IMR-90 (cell line): ENCODE data around the gene PGPEP1. TPM values are rescaled to one million over a fixed set of nuclear protein-coding genes. Genes with fewer than 3 reads are reported as not detected.

Source experiments
- ATAC-seq: fragments of 200-7000 bp; cut with Tn5 transposase; 2 replicates; pipeline ENCODE4 v1.9.1; 2020; ENCODE audit warnings: low read depth, mild to moderate bottlenecking, moderate library complexity
- BruUV-seq: library from RNA; stranded (reverse); fragments of 400-500 nt; replicated peaks from 2 replicates; lab custom pipeline; 2021; lab: Mats Ljungman, UMichigan
- CTCF ChIA-PET: fragments of 300-600 bp; formaldehyde crosslinking; extraction: SDS; loops from one replicate; lab custom pipeline; 2021; ENCODE audit warnings: antibody characterized with exemption; lab: Yijun Ruan, JAX
- POLR2A ChIA-PET: fragments of 300-600 bp; sonication (Branson Sonifier 250); formaldehyde crosslinking; loops from one replicate; lab custom pipeline; 2022; ENCODE audit warnings: antibody characterized with exemption; ENCODE audit not compliant: unreplicated experiment; lab: Charles Lee
- DNase-seq: peaks from one replicate; pipeline ENCODE4 v3.0.0; 2013
- H2AFZ ChIP-seq: replicated peaks from 2 replicates; pipeline ENCODE3; 2013; ENCODE audit warnings: low read length, mild to moderate bottlenecking; ENCODE audit not compliant: poor library complexity
- H2AK5ac ChIP-seq: 2 replicates; pipeline ENCODE4 v1.6.1; 2013; ENCODE audit warnings: low read depth, low read length, inconsistent platforms
- H2AK9ac ChIP-seq: replicated peaks from 2 replicates; pipeline ENCODE3; 2013; ENCODE audit warnings: mild to moderate bottlenecking, low read depth, low read length, moderate library complexity; ENCODE audit not compliant: poor library complexity
- H2BK120ac ChIP-seq: 2 replicates; pipeline ENCODE4 v1.6.1; 2013; ENCODE audit warnings: low read depth, low read length, inconsistent platforms
- H2BK15ac ChIP-seq: 3 replicates; pipeline ENCODE4 v1.6.1; 2013; ENCODE audit warnings: low read depth, low read length, inconsistent platforms
- H2BK20ac ChIP-seq: 2 replicates; pipeline ENCODE4 v1.6.1; 2013; ENCODE audit warnings: low read depth, mild to moderate bottlenecking, inconsistent platforms, low read length, moderate library complexity
- H2BK5ac ChIP-seq: 2 replicates; pipeline ENCODE4 v1.6.1; 2013; ENCODE audit warnings: mild to moderate bottlenecking, low read depth, low read length, inconsistent platforms; ENCODE audit not compliant: poor library complexity, severe bottlenecking
- H3K14ac ChIP-seq: replicated peaks from 2 replicates; pipeline ENCODE4 v1.6.1; 2013; ENCODE audit warnings: low read depth, low read length, inconsistent platforms
- H3K18ac ChIP-seq: 2 replicates; pipeline ENCODE4 v1.6.1; 2013; ENCODE audit warnings: low read depth, low read length, control low read depth
- H3K23ac ChIP-seq: 2 replicates; pipeline ENCODE4 v1.6.1; 2013; ENCODE audit warnings: low read depth, low read length, inconsistent platforms
- H3K27ac ChIP-seq: 2 replicates; pipeline ENCODE4 v1.5.1; 2013; ENCODE audit warnings: mild to moderate bottlenecking, control low read depth, low read length; ENCODE audit not compliant: insufficient read depth
- H3K27me3 ChIP-seq: 2 replicates; pipeline ENCODE4 v1.6.1; 2013; ENCODE audit warnings: low read length; ENCODE audit not compliant: control insufficient read depth, insufficient read depth
- H3K36me3 ChIP-seq: 2 replicates; pipeline ENCODE4 v1.6.1; 2013; ENCODE audit warnings: low read length, mixed read lengths; ENCODE audit not compliant: control insufficient read depth, insufficient read depth
- H3K4ac ChIP-seq: 2 replicates; pipeline ENCODE4 v1.6.1; 2013; ENCODE audit warnings: low read depth, low read length, inconsistent platforms
- H3K4me1 ChIP-seq: 2 replicates; pipeline ENCODE4 v1.6.1; 2013; ENCODE audit warnings: low read length, mixed read lengths; ENCODE audit not compliant: control insufficient read depth, insufficient read depth
- H3K4me2 ChIP-seq: 2 replicates; pipeline ENCODE4 v1.6.1; 2013; ENCODE audit warnings: low read depth, mild to moderate bottlenecking, control low read depth, low read length, moderate library complexity
- H3K4me3 ChIP-seq: 2 replicates; pipeline ENCODE4 v1.5.1; 2013; ENCODE audit warnings: low read depth, mild to moderate bottlenecking, control low read depth, low read length, moderate library complexity; ENCODE audit not compliant: insufficient read depth
- H3K56ac ChIP-seq: 2 replicates; pipeline ENCODE4 v1.6.1; 2013; ENCODE audit warnings: low read length, inconsistent platforms; ENCODE audit not compliant: insufficient read depth; ENCODE audit errors: extremely low read depth
- H3K79me1 ChIP-seq, 2 experiments: 2 replicates each; pipeline ENCODE4 v1.6.1; 2013; ENCODE audit warnings: low read length in 2 of 2, inconsistent platforms in 1 of 2, low read depth in 1 of 2
- H3K9ac ChIP-seq: 2 replicates; pipeline ENCODE4 v1.6.1; 2013; ENCODE audit warnings: low read depth, low read length, control low read depth
- H3K9me1 ChIP-seq: 2 replicates; pipeline ENCODE4 v1.6.1; 2013; ENCODE audit warnings: low read length, inconsistent platforms; ENCODE audit not compliant: insufficient read depth
- H3K9me3 ChIP-seq: 2 replicates; pipeline ENCODE4 v1.6.1; 2013; ENCODE audit warnings: low read length; ENCODE audit not compliant: control insufficient read depth, insufficient read depth
- H4K20me1 ChIP-seq: 2 replicates; pipeline ENCODE4 v1.6.1; 2013; ENCODE audit warnings: low read length, inconsistent platforms; ENCODE audit not compliant: insufficient read depth
- H4K5ac ChIP-seq: 2 replicates; pipeline ENCODE4 v1.6.1; 2013; ENCODE audit warnings: mild to moderate bottlenecking, low read depth, low read length, control low read depth
- H4K8ac ChIP-seq, 2 experiments: 2 replicates each; pipeline ENCODE4 v1.6.1; 2013; ENCODE audit warnings: low read depth in 2 of 2, low read length in 2 of 2, control low read depth in 1 of 2, inconsistent platforms in 1 of 2
- H4K91ac ChIP-seq: 2 replicates; pipeline ENCODE4 v1.6.1; 2013; ENCODE audit warnings: low read depth, low read length, inconsistent platforms; ENCODE audit not compliant: insufficient read depth
- CEBPB ChIP-seq: IDR thresholded peaks from 2 replicates; pipeline ENCODE4 v1.6.1; 2012; ENCODE audit warnings: low read depth, low read length, improper control_type of control experiment
- MAFK ChIP-seq: IDR thresholded peaks from 2 replicates; pipeline ENCODE4 v1.6.1; 2012; ENCODE audit warnings: low read depth, low read length, improper control_type of control experiment
- MXI1 ChIP-seq: IDR thresholded peaks from 2 replicates; pipeline ENCODE4 v1.6.1; 2012; ENCODE audit warnings: low read depth, mild to moderate bottlenecking, low read length, moderate library complexity, borderline replicate concordance
- POLR2A ChIP-seq: IDR thresholded peaks from 2 replicates; pipeline ENCODE4 v1.6.1; 2012; ENCODE audit warnings: mild to moderate bottlenecking, low read depth, low read length
- RAD21 ChIP-seq: IDR thresholded peaks from 2 replicates; pipeline ENCODE4 v1.6.1; 2012; ENCODE audit warnings: low read length, improper control_type of control experiment
- RCOR1 ChIP-seq: IDR thresholded peaks from 2 replicates; pipeline ENCODE4 v1.6.1; 2012; ENCODE audit warnings: mild to moderate bottlenecking, low read length, improper control_type of control experiment; ENCODE audit not compliant: insufficient replicate concordance
- RFX5 ChIP-seq: IDR thresholded peaks from 2 replicates; pipeline ENCODE4 v1.8.0; 2012; ENCODE audit warnings: low read depth, mild to moderate bottlenecking, low read length, moderate library complexity
- WGBS, 2 experiments: methylation state at CpG; one replicate each; pipeline versions ENCODE4 v1.1.5 to v1.1.7; 2013; ENCODE audit warnings: missing lambda C conversion rate in 2 of 2; ENCODE audit not compliant: insufficient read length in 1 of 2; ENCODE audit errors: extremely low coverage in 2 of 2; 5-methylcytosine and 5-hydroxymethylcytosine counted together
- dilution Hi-C: fragments of 300-500 bp; cut with HindIII; formaldehyde crosslinking; loops from one replicate; pipeline ENCODE4 v1.14.3; 2018; ENCODE audit warnings: low sequenced_read_pairs; ENCODE audit not compliant: unreplicated experiment
- in situ Hi-C: fragments of 300-500 bp; cut with MboI; formaldehyde crosslinking; loops from 3 replicates; pipeline ENCODE4 v1.14.3; 2019; ENCODE audit warnings: low sequenced_read_pairs, inconsistent platforms, mixed read lengths
- intact Hi-C: fragments of 100-400 bp; cut with micrococcal nuclease; formaldehyde crosslinking; loops from 2 replicates; pipeline ENCODE4 v1.10.0; 2022
- polyA plus RNA-seq, 3 experiments: library from polyadenylated mRNA; depleted of rRNA; stranded (reverse); fragments of >200 nt; gene quantifications; 2 replicates each; pipeline ENCODE4 v1.2.3, GENCODE V29; 2012; ENCODE audit warnings: low replicate concordance in 1 of 3
- total RNA-seq: library from RNA; depleted of rRNA; stranded (reverse); fragments of >200 nt; gene quantifications from 2 replicates; pipeline ENCODE4 v1.2.3, GENCODE V29; 2012
- TF ChIP-seq, protein P1 (sequence below): fragments of 150-350 bp; IDR thresholded peaks from 2 replicates; pipeline ENCODE4 v1.6.1; 2017; ENCODE audit warnings: mild to moderate bottlenecking, antibody characterized with exemption, low read length, low read depth

Gene PGPEP1
- total and polyA plus RNA-seq, 2 of the 4 experiments (the other 2 are of a cell fraction): 11.8 to 14.3 TPM

DNA sequence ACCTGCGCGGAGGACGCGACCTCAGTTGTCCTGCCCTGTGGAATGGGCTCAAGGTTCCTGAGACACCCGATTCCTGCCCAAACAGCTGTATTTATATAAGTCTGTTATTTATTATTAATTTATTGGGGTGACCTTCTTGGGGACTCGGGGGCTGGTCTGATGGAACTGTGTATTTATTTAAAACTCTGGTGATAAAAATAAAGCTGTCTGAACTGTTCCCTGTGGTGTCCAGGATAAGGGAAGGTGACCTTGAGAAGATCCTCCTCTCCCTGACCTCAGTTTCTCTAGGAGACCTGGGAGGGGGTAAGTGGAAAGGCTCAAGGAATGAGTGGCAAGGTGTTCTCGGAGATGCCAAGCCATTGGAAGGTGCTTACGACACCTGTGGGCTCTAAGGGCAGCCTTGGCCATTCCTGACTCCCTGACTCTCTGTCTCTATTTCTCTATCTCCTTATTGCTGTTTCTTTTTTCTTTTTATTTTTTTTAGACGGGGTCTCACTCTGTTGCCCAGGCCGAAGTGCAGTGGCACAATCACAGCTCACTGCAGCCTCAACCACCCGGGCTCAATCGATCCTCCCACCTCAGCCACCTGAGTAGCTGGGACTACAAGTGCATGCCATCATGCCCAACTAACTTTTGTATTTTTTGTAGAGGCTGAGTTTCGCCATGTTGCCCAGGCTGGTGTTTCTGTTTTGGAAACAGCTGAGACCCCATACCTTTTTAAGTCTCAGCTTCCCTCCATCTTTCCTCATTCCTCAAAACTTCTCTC is 48.7 kb downstream of the PGPEP1 start:
- Histone ChIP-seq H3K4me2 (peak overlapping the region; percentile 42; the same call in 1 of the 2 replicates), H4K20me1 (peaks cover 24% of the 10 kb centered on the region), H3K9me1 (peaks cover 5% of the 10 kb centered on the region; the same call in 1 of the 2 replicates), H3K9me3 (no peaks in the 10 kb centered on the region), H3K79me1 (peaks cover 0 to 34% of the 10 kb centered on the region in 2 experiments; a peak in 3 of 4 replicates), H3K4me1 (peaks cover 9% of the 10 kb centered on the region; the same call in 1 of the 2 replicates), H4K5ac (no peak overlapping the region), H3K56ac (no peak overlapping the region), H2BK120ac (no peak overlapping the region), H4K91ac (no peak overlapping the region), H3K27me3 (no peaks in the 10 kb centered on the region), H3K27ac (no peak overlapping the region), H3K14ac (0 out of 2 replicates have a peak overlapping the region, but pooled peaks have one; percentile 44), H2AFZ (no peak overlapping the region), H3K4me3 (0 out of 2 replicates have a peak overlapping the region, but pooled peaks have one; percentile 13), H2BK15ac (no peak overlapping the region), H4K8ac (peak overlapping the region in 1 of 2 experiments; percentile 69; a peak in 1 of 4 replicates), H3K36me3 (peaks cover 9% of the 10 kb centered on the region; the same call in 1 of the 2 replicates), H2AK9ac (no peak overlapping the region), H3K23ac (peak overlapping the region; percentile 72), H3K9ac (no peak overlapping the region), H2AK5ac (0 out of 2 replicates have a peak overlapping the region, but pooled peaks have one; percentile 24), H2BK5ac (no peak overlapping the region), H3K4ac (peak overlapping the region; percentile 21; the same call in 1 of the 2 replicates), H3K18ac (no peak overlapping the region), H2BK20ac (no peak overlapping the region)
- ChIA-PET CTCF (interaction anchor here (0.6 to 1.3 kb wide), 7 partner anchors 9 to 356 kb away, joined by 3 to 6 read pairs (median 4); partner anchors contain the start of gene LRRC25), POLR2A (interaction anchor here (0.5 kb wide), 1 partner anchor 181 kb away, joined by 8 read pairs; no protein-coding TSS in a partner anchor)
- in situ Hi-C loops (no loop called here), dilution Hi-C loops (no loop called here), intact Hi-C loops (no loop called here)
- BruUV-seq: no TSS peak
- DNase-seq (no peak), ATAC-seq (no peak)
- TF ChIP-seq RFX5: no peak
- TF ChIP-seq CEBPB: no peak
- TF ChIP-seq MAFK: no peak
- no peak for TF ChIP-seq POLR2A
- TF ChIP-seq RCOR1: no peak
- TF ChIP-seq MXI1: no peak
- TF ChIP-seq, protein P1, sequence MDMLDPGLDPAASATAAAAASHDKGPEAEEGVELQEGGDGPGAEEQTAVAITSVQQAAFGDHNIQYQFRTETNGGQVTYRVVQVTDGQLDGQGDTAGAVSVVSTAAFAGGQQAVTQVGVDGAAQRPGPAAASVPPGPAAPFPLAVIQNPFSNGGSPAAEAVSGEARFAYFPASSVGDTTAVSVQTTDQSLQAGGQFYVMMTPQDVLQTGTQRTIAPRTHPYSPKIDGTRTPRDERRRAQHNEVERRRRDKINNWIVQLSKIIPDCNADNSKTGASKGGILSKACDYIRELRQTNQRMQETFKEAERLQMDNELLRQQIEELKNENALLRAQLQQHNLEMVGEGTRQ: no peak
- TF ChIP-seq RAD21: no peak
- whole genome bisulfite sequencing, 2 experiments: no CpG with 5 or more reads among the region's 13 CpGs
